ENCODE data around the gene IL4. TPM values are rescaled to one million over a fixed set of nuclear protein-coding genes. Genes with fewer than 3 reads are reported as not detected.

Gene IL4
- total and polyA plus RNA-seq, 9 of the 15 experiments (the other 6 are each of a cell fraction or from before 2014, with no cell fraction given) = 0.22 to 0.62 TPM; not detected in 7

DNA sequence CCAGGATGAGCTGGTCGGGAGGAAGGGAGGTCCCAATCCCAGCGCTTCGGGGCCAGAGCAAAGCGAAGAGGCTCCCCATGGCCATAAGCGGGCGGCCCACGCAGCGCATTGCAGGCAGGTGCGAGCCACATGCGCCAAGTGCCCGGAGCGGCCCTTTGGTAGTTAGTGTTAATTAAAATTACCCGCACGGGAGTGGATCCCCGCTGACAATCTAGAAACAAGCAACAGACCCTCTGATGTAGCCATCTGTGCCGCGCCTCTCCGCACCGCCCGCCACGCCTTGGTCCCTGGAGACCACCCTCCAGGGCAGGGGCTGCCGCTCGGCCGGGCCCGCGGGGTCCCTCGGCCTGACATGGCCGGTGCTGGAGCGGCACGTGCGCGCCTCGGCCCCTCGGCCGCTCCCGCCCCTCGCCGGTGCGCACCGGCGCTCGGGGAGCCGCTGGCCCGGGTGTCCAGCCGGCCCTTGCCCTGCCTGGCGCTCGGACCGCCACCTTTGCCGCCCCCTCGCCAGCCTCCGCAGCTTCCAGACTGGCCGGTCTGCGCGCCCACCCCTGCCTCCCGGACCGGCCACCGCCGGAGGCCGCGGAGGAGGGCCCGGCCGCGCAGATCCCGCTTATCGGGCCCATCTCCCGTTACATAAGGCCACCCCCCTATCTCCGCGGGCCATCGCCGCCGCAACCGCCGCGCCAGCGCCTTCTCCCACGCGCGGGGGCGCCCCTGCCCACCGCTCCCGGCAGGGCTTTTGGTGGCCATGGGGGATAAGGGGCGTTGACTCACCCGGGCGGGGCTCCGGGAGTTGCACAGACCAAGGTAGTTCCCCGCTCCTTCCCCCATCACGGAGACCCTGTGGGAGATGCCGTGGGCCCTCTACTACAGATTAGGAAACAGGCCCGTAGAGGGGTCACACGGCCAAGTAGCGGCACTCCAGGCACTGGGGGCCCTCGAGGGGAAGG, 17.7 kb upstream of the IL4 start:
- 90% methylated on average over 22 of the region's 92 CpGs for WGBS (ENCODE audit: insufficient coverage, low coverage, missing lambda C conversion rate)
- intact Hi-C loops (cut with micrococcal nuclease) (no loop called here), in situ Hi-C loops (cut with MboI) (no loop called here)
- Histone ChIP-seq H4K20me1 (replicated peaks; ENCODE audit: control insufficient read depth, insufficient read depth, low read length) (no peaks in the 10 kb centered on the region), H3K36me3 (ENCODE audit: control insufficient read depth, insufficient read depth, low read length) (no peaks in the 10 kb centered on the region), H3K79me2 (ENCODE audit: control insufficient read depth, insufficient read depth, low read length) (no peaks in the 10 kb centered on the region), H3K4me3 (no peak overlapping the region), H3K9me1 (ENCODE audit: control insufficient read depth, insufficient read depth, low read length) (no peaks in the 10 kb centered on the region), H3K27ac (ENCODE audit: extremely low read depth, low read depth, low read length) (no peak overlapping the region), H3K9me3 (replicated peaks; ENCODE audit: control insufficient read depth, insufficient read depth, low read depth, low read length) (no peaks in the 10 kb centered on the region), H3K27me3 (ENCODE audit: control insufficient read depth in 2 of 2, insufficient read depth in 2 of 2, low read length in 2 of 2) (no peaks in the 10 kb centered on the region), H3K4me2 (ENCODE audit: insufficient read depth, low read length) (no peak overlapping the region), H3K4me1 (replicated peaks in 1 of 2; ENCODE audit: control insufficient read depth in 2 of 2, insufficient read depth in 2 of 2, low read length in 2 of 2) (peaks cover 24 to 32% of the 10 kb centered on the region in 2 experiments), H3K9ac (ENCODE audit: insufficient read depth in 1 of 2, low read depth in 2 of 2, low read length in 2 of 2) (no peak overlapping the region), H2AFZ (ENCODE audit: low read depth, low read length) (no peak overlapping the region)
- BruUV-seq (replicated peaks) = no TSS peak
- ChIA-PET CTCF (ENCODE audit: low intra/inter-chr PET ratio) (interaction anchor here (0.5 kb wide), 1 partner anchor 235 kb away, joined by 3 read pairs; no protein-coding TSS in a partner anchor), POLR2A (no interaction called here)
- no peak for DNase-seq (ENCODE audit: extremely low read depth in 1 of 4, low spot score in 3 of 4)
- TF ChIP-seq, protein P1, sequence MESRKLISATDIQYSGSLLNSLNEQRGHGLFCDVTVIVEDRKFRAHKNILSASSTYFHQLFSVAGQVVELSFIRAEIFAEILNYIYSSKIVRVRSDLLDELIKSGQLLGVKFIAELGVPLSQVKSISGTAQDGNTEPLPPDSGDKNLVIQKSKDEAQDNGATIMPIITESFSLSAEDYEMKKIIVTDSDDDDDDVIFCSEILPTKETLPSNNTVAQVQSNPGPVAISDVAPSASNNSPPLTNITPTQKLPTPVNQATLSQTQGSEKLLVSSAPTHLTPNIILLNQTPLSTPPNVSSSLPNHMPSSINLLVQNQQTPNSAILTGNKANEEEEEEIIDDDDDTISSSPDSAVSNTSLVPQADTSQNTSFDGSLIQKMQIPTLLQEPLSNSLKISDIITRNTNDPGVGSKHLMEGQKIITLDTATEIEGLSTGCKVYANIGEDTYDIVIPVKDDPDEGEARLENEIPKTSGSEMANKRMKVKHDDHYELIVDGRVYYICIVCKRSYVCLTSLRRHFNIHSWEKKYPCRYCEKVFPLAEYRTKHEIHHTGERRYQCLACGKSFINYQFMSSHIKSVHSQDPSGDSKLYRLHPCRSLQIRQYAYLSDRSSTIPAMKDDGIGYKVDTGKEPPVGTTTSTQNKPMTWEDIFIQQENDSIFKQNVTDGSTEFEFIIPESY (CRISPR knock-in tag; IDR thresholded peaks at IDR 0.05) = peak; percentile 87; the same call in 1 of the 2 replicates
- no peak for TF ChIP-seq RAD21 (CRISPR knock-in tag; conservative IDR thresholded peaks at IDR 0.05 in 1 of 2, IDR thresholded peaks at IDR 0.05 in 1 of 2)
- FAIRE-seq = no peak
- no peak for ATAC-seq

Data from K562 (cell line).